PFSK-1 (cell line): Measurements from ENCODE around the gene UBP1.
A peak's percentile ranks its signal among the peaks of the same experiment; 100 is the strongest.

Source experiments
- FOXP2 ChIP-seq: optimal IDR thresholded peaks from 2 replicates; pipeline ENCODE3; 2011; ENCODE audit warnings: borderline replicate concordance, control low read depth, inconsistent platforms; ENCODE audit not compliant: insufficient read depth; ENCODE audit errors: extremely low read length, extremely low read depth
- POLR2AphosphoS5 ChIP-seq: IDR thresholded peaks from 2 replicates; pipeline ENCODE4 v1.6.1; 2012; ENCODE audit warnings: low read depth, mild to moderate bottlenecking, control low read depth, low read length, moderate library complexity
- REST ChIP-seq, 2 experiments: IDR thresholded peaks; 2 replicates each; pipeline versions ENCODE4 v1.6.1 to v1.8.0; 2011 to 2012; ENCODE audit warnings: low read depth in 2 of 2, low read length in 2 of 2, control low read depth in 1 of 2, inconsistent platforms in 1 of 2, mild to moderate bottlenecking in 1 of 2, moderate library complexity in 1 of 2; ENCODE audit not compliant: insufficient read depth in 1 of 2
- SIN3A ChIP-seq: IDR thresholded peaks from 2 replicates; pipeline ENCODE4 v1.6.1; 2012; ENCODE audit warnings: mild to moderate bottlenecking, low read length, moderate library complexity, borderline replicate concordance; ENCODE audit not compliant: insufficient read depth
- TAF1 ChIP-seq: IDR thresholded peaks from 2 replicates; pipeline ENCODE4 v1.6.1; 2012; ENCODE audit warnings: low read length, control low read depth, borderline replicate concordance; ENCODE audit not compliant: insufficient read depth

GRCh38 chr3:33439546-33440327 is 468 bp downstream of the UBP1 start:
- TF ChIP-seq TAF1 (no peak), REST (IDR thresholded peaks at IDR 0.05; ENCODE audit: insufficient read depth in 1 of 2, low read depth in 2 of 2, low read length in 2 of 2) (0 out of 4 replicates have a peak, but pooled peaks of 1 of the 2 experiments have one; percentile 0), POLR2AphosphoS5 (no peak), SIN3A (no peak), FOXP2 (no peak)
